ENCODE results near the gene TBC1D10A.

DNA sequence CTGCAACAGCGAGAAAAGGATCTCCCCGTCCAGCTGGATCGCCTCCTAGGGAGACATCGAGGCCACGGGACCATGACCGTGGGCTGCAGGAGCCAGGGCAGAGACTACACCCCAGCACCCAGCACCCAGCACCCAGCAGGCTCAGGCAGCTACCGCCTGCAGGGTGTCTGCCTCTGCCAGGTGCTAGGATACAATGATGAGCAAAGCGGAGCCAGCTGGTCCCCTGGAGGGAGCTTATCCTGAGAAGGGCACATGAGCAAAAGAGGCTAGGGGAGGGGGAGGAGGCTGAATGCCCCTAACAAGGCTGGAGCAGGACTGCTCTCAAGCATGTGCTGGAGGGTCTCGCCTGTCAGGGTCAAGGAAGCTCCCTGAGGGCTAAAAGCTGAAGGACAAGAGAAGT, 32.7 kb downstream of the TBC1D10A start:
- TF ChIP-seq EZH2 (IDR thresholded peaks at IDR 0.05) (no peak), POLR2AphosphoS5 (IDR thresholded peaks at IDR 0.05; ENCODE audit: borderline replicate concordance, low read depth, low read length) (no peak), FOXP2 (optimal IDR thresholded peaks at IDR 0.05; ENCODE audit: control extremely low read depth, extremely low read length, insufficient read depth) (no peak)
